Endodermal cell (in vitro differentiated cells): Measurements from ENCODE around the gene PADI2. TPM values are rescaled to one million over a fixed set of nuclear protein-coding genes. Genes with fewer than 3 reads are reported as not detected.

Experiments
- DNase-seq: peaks from one replicate; pipeline ENCODE4 v3.0.0-alpha.2; 2017
- H3K27ac ChIP-seq: 2 replicates; pipeline ENCODE4 v1.5.1; 2013; ENCODE audit warnings: mild to moderate bottlenecking, low read depth, low read length, moderate library complexity
- H3K27me3 ChIP-seq: 2 replicates; pipeline ENCODE4 v1.6.1; 2013; ENCODE audit warnings: mild to moderate bottlenecking, low read length, moderate library complexity; ENCODE audit not compliant: insufficient read depth, control insufficient read depth, poor library complexity, severe bottlenecking
- H3K36me3 ChIP-seq: 2 replicates; pipeline ENCODE4 v1.7.0; 2013; ENCODE audit warnings: mild to moderate bottlenecking, low read length, moderate library complexity; ENCODE audit not compliant: control insufficient read depth, insufficient read depth
- H3K4me1 ChIP-seq: one replicate; pipeline ENCODE4 v1.7.0; 2013; ENCODE audit warnings: low read length; ENCODE audit not compliant: control insufficient read depth, insufficient read depth
- H3K4me3 ChIP-seq: 2 replicates; pipeline ENCODE4 v1.5.1; 2013; ENCODE audit warnings: mild to moderate bottlenecking, low read length, moderate library complexity
- H3K9ac ChIP-seq: 2 replicates; pipeline ENCODE4 v1.6.1; 2013; ENCODE audit warnings: mild to moderate bottlenecking, low read length, moderate library complexity; ENCODE audit not compliant: poor library complexity, severe bottlenecking; ENCODE audit errors: extremely low read depth
- H3K9me3 ChIP-seq: 2 replicates; pipeline ENCODE4 v1.6.1; 2013; ENCODE audit warnings: mild to moderate bottlenecking, low read length, moderate library complexity; ENCODE audit not compliant: control insufficient read depth
- H3K27ac Mint-ChIP-seq: 2 replicates; pipeline ENCODE4 v1.8.0; 2020; ENCODE audit warnings: mixed read lengths
- H3K27me3 Mint-ChIP-seq: 2 replicates; pipeline ENCODE4 v1.8.0; 2021; ENCODE audit warnings: mild to moderate bottlenecking, mixed read lengths; ENCODE audit not compliant: insufficient read depth
- H3K36me3 Mint-ChIP-seq: 2 replicates; pipeline ENCODE4 v1.8.0; 2020; ENCODE audit warnings: low read depth, mixed read lengths
- H3K4me1 Mint-ChIP-seq: 2 replicates; pipeline ENCODE4 v1.8.0; 2020; ENCODE audit warnings: mixed read lengths
- H3K4me3 Mint-ChIP-seq: 2 replicates; pipeline ENCODE4 v1.8.0; 2020; ENCODE audit warnings: mild to moderate bottlenecking, moderate library complexity, mixed read lengths
- H3K9me3 Mint-ChIP-seq: 2 replicates; pipeline ENCODE4 v1.8.0; 2020; ENCODE audit warnings: mild to moderate bottlenecking, mixed read lengths
- WGBS, 2 experiments: methylation state at CpG; one replicate each; pipeline versions ENCODE4 v1.1.5 to v1.1.7; 2013; ENCODE audit warnings: missing lambda C conversion rate in 2 of 2, mixed read lengths in 1 of 2; ENCODE audit not compliant: insufficient coverage in 1 of 2, insufficient read length in 1 of 2; 5-methylcytosine and 5-hydroxymethylcytosine counted together
- total RNA-seq, 2 donors: library from RNA; stranded (reverse); fragmentation: NEBNext Ultra II Directional in 1 of 2; extraction: Animal tissue kit (Norgen Biotek cat#: 25700) in 1 of 2; gene quantifications; 2 replicates in 1 of 2; 3 replicates in 1 of 2; pipeline ENCODE4 v1.2.1, GENCODE V29; 2021
- TF ChIP-seq, protein P1 (sequence below): fragments of 200-600 bp; sonication (generic); conservative IDR thresholded peaks from 2 replicates; pipeline ENCODE4 v1.5.0; 2021; ENCODE audit warnings: antibody characterized with exemption, mild to moderate bottlenecking

PADI2 gene
- total RNA-seq, 2 donors from 2014 or later, result 2.0 to 2.7 TPM

DNA sequence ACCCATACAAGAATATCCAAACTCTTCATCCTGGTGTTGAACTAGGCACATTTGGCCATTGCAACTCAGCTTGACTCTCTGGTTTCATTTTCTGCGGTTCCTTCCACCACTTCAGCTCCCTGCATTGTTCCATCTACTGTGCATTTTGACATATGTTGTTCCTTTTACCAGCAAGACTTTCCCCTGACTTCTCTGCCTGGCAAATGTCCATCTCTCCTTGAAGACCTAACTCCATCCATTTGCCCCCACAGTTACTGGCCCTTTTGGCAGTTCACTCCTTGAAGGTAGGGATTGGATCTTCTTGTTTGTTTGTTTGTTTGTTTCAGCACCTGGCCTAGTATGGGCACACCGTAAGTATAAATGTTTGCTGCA is 8.7 kb downstream of the PADI2 start:
- Mint-ChIP-seq H3K27me3 (peaks cover 11% of the 10 kb centered on the region), H3K27ac (no peak overlapping the region), H3K4me3 (no peak overlapping the region), H3K36me3 (no peaks in the 10 kb centered on the region), H3K4me1 (peaks cover 4% of the 10 kb centered on the region), H3K9me3 (no peaks in the 10 kb centered on the region)
- no peaks in the 10 kb centered on the region for H3K4me1 ChIP-seq
- no peaks in the 10 kb centered on the region for H3K36me3 ChIP-seq
- H3K27me3 ChIP-seq, result no peaks in the 10 kb centered on the region
- no peaks in the 10 kb centered on the region for H3K9me3 ChIP-seq
- H3K27ac ChIP-seq, result no peak overlapping the region
- WGBS, 2 experiments, result 85 to 95% methylated on average over 2 of the region's 2 CpGs
- H3K4me3 ChIP-seq, result no peak overlapping the region
- no peak for DNase-seq
- TF ChIP-seq, protein P1, sequence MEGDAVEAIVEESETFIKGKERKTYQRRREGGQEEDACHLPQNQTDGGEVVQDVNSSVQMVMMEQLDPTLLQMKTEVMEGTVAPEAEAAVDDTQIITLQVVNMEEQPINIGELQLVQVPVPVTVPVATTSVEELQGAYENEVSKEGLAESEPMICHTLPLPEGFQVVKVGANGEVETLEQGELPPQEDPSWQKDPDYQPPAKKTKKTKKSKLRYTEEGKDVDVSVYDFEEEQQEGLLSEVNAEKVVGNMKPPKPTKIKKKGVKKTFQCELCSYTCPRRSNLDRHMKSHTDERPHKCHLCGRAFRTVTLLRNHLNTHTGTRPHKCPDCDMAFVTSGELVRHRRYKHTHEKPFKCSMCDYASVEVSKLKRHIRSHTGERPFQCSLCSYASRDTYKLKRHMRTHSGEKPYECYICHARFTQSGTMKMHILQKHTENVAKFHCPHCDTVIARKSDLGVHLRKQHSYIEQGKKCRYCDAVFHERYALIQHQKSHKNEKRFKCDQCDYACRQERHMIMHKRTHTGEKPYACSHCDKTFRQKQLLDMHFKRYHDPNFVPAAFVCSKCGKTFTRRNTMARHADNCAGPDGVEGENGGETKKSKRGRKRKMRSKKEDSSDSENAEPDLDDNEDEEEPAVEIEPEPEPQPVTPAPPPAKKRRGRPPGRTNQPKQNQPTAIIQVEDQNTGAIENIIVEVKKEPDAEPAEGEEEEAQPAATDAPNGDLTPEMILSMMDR, result no peak
- H3K9ac ChIP-seq, result no peak overlapping the region

GRCh38 chr1:17109892-17110554 is 9.2 kb downstream of the PADI2 start:
- H3K9ac ChIP-seq, result no peak overlapping the region
- WGBS, 2 experiments, result 82 to 90% methylated on average over 1 to 5 of the region's 5 CpGs

GRCh38 chr1:17108786-17109185 is 10.5 kb downstream of the PADI2 start:
- H3K4me1 ChIP-seq, result no peaks in the 10 kb centered on the region
- no peak for DNase-seq
- no peaks in the 10 kb centered on the region for H3K9me3 ChIP-seq
- Mint-ChIP-seq H3K4me1 (peaks cover 4% of the 10 kb centered on the region), H3K36me3 (no peaks in the 10 kb centered on the region), H3K9me3 (no peaks in the 10 kb centered on the region), H3K27ac (no peak overlapping the region), H3K4me3 (no peak overlapping the region), H3K27me3 (no peaks in the 10 kb centered on the region)
- no peak overlapping the region for H3K4me3 ChIP-seq
- no peak overlapping the region for H3K27ac ChIP-seq
- TF ChIP-seq, protein P1, result no peak
- H3K9ac ChIP-seq, result no peak overlapping the region
- H3K36me3 ChIP-seq, result no peaks in the 10 kb centered on the region
- WGBS, 2 experiments, result 100% methylated on average over 1 of the region's 1 CpG
- H3K27me3 ChIP-seq, result no peaks in the 10 kb centered on the region

More at GRCh38 chr1:17109892-17110554, 9.2 kb downstream of the PADI2 start:
- H3K4me1 ChIP-seq, result no peaks in the 10 kb centered on the region
- H3K9me3 ChIP-seq, result no peaks in the 10 kb centered on the region
- H3K9me3 Mint-ChIP-seq, result no peaks in the 10 kb centered on the region
- H3K4me1 Mint-ChIP-seq, result peaks cover 4% of the 10 kb centered on the region
- no peaks in the 10 kb centered on the region for H3K36me3 ChIP-seq
- no peak overlapping the region for H3K27ac ChIP-seq
- DNase-seq, result no peak
- H3K27me3 Mint-ChIP-seq, result peaks cover 8% of the 10 kb centered on the region
- H3K4me3 Mint-ChIP-seq, result no peak overlapping the region
- no peak overlapping the region for H3K27ac Mint-ChIP-seq
- no peaks in the 10 kb centered on the region for H3K27me3 ChIP-seq
- H3K4me3 ChIP-seq, result no peak overlapping the region
- TF ChIP-seq, protein P1, result no peak
- H3K36me3 Mint-ChIP-seq, result no peaks in the 10 kb centered on the region
